ENCODE results near the gene CELA2B. TPM values are rescaled to one million over a fixed set of nuclear protein-coding genes. Genes with fewer than 3 reads are reported as not detected.

Gene CELA2B
- total and polyA plus RNA-seq, 9 of the 15 experiments (the other 6 are each of a cell fraction or from before 2014, with no cell fraction given) = 0.25 to 2.1 (median 0.38) TPM; not detected in 5

GRCh38 chr1:15426492-15427279 lies 49.2 kb upstream of the CELA2B start (continued):
- TF ChIP-seq THAP7 (CRISPR knock-in tag; IDR thresholded peaks at IDR 0.05) (no peak), MGA (IDR thresholded peaks at IDR 0.05) (no peak), ZNF408 (CRISPR knock-in tag; IDR thresholded peaks at IDR 0.05; ENCODE audit: low read depth) (no peak), BCL6 (CRISPR knock-in tag; IDR thresholded peaks at IDR 0.05) (no peak), ELK3 (CRISPR knock-in tag; IDR thresholded peaks at IDR 0.05) (no peak), U2AF1 (optimal IDR thresholded peaks at IDR 0.05; ENCODE audit: low read depth, low read length) (no peak), HIVEP1 (CRISPR knock-in tag; IDR thresholded peaks at IDR 0.05) (no peak), ERF (CRISPR knock-in tag; IDR thresholded peaks at IDR 0.05) (no peak), CEBPZ (IDR thresholded peaks at IDR 0.05; ENCODE audit: borderline replicate concordance, low read depth, low read length) (no peak), MIER1 (IDR thresholded peaks at IDR 0.05; ENCODE audit: low read depth) (no peak), BHLHE40 (IDR thresholded peaks at IDR 0.05; ENCODE audit: low read length) (peak; percentile 34; the same call in 1 of the 2 replicates)
